Measurements from ENCODE around the gene WDR54. TPM values are rescaled to one million over a fixed set of nuclear protein-coding genes. Genes with fewer than 3 reads are reported as not detected.
"Not testable (repeated sequence)": the region's sequence is repeated elsewhere in the genome, so short reads cannot be mapped to it uniquely, and the experiment has no call there.

Gene WDR54
- total and polyA plus RNA-seq, 7 donors: 0.52 to 2.4 (median 1.5) TPM

DNA sequence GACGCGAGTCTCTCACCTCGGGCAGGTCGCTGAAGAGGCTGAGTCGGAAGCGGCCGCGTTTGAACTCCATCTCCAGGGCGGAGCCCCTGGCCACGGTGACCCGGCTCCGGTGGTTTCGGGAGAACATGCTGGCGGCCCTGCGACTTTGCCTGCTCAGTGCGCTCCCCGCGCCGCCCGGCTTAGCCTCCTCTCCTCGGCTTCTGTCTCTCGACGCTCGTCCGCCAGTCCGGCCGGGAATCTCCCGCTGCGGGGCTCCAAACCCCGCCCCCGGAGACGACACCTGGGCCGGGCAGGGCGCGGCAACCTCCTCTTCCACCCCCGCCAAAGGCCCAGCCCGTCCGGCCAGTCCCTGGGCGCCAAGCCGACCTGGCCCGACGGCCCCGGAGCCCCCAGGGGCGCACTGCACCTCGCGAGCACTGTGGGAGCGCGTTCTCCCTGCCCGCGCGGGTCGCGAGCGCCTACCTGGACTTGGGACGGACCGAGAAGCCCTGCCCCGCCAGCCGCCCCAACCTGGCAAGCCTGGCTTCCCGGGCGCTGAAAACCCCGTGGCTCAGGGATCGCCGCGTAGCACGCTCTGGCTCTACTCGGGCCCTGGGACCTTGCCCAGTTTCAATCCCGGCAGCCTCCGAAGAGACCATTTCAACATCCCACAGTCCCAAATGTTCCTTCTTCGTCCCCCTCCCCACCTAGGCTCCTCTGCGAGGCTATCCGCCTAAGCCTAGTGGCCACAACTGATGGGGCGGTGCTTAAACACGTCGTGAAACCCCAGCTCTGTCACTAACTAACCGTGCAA lies 20.4 kb downstream of the WDR54 start, which contains the start of gene RTKN:
Gene RTKN (minus strand): TSS at position 248 of the 793 bp plus-strand sequence. CDS start 121 bp downstream, at position 127.
- Histone ChIP-seq H3K27ac (peak within 1 kb of the TSS; percentile 70), H3K9me3 (no peaks in the 10 kb centered on the region), H3K4me3 (peak within 1 kb of the TSS; percentile 64), H3K4me1 (no peaks in the 10 kb centered on the region), H3K36me3 (ENCODE audit: insufficient read depth in 1 of 2, low read depth in 1 of 2) (no peaks in the 10 kb centered on the region), H3K27me3 (ENCODE audit: insufficient read depth in 3 of 3, low read length in 2 of 3) (peaks cover 0 to 27% (median 15%) of the 10 kb centered on the region in 3 donors)
- peak in 1 of 2 donors; percentile 47 for DNase-seq
- TF ChIP-seq, protein P1, sequence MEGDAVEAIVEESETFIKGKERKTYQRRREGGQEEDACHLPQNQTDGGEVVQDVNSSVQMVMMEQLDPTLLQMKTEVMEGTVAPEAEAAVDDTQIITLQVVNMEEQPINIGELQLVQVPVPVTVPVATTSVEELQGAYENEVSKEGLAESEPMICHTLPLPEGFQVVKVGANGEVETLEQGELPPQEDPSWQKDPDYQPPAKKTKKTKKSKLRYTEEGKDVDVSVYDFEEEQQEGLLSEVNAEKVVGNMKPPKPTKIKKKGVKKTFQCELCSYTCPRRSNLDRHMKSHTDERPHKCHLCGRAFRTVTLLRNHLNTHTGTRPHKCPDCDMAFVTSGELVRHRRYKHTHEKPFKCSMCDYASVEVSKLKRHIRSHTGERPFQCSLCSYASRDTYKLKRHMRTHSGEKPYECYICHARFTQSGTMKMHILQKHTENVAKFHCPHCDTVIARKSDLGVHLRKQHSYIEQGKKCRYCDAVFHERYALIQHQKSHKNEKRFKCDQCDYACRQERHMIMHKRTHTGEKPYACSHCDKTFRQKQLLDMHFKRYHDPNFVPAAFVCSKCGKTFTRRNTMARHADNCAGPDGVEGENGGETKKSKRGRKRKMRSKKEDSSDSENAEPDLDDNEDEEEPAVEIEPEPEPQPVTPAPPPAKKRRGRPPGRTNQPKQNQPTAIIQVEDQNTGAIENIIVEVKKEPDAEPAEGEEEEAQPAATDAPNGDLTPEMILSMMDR (IDR thresholded peaks at IDR 0.05): no peak
- peak in 2 of 4 donors; percentile 17 to 28 for ATAC-seq
- intact Hi-C loops (cut with DNase I): no loop called here
- 13 to 28% (median 25%) methylated on average over 55 to 75 of the region's 75 CpGs for WGBS, 3 donors

DNA sequence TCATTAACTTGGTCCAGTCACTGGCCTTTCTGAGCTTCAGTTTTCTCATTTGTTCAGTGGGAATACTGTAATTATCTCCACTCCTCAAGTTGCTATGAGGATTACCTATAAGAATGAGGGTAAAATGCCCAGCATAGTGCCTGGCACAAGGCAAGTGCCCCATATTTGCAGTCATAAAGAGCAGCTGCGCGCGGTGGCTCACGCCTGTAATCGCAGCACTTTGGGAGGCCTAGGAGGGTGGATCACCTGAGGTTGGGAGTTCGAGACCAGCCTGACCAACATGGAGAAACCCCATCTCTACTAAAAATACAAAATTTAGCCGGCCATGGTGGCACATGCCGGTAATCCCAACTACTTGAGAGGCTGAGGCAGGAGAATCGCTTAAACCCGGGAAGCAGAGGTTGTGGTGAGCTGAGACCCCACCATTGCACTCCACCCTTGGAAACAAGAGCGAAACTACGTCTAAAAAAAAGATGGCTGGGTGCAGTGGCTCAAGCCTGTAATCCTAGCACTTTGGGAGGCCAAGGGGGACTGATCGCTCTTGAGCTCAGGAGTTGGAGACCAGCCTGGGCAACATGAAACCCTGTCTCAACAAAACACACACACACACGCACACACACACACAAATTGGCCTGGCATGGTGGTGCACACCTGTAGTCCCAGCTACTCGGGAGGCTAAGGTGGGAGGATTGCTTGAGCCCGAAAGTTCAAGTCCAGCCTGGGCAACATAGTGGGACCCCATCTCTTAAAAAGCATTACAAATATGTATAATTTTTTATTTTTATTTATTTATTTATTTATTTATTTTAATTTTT lies 21.2 kb downstream of the WDR54 start:
- H3K36me3 ChIP-seq (ENCODE audit: insufficient read depth in 1 of 2, low read depth in 1 of 2); intact Hi-C loops (cut with DNase I); H3K27ac ChIP-seq; H3K4me1 ChIP-seq; ATAC-seq; DNase-seq; H3K9me3 ChIP-seq: not testable (repeated sequence)
- 92 to 94% (median 93%) methylated on average over 16 of the region's 16 CpGs for WGBS, 3 donors
- Histone ChIP-seq H3K27me3 (ENCODE audit: insufficient read depth in 3 of 3, low read length in 2 of 3) (peaks cover 0 to 27% (median 15%) of the 10 kb centered on the region in 3 donors), H3K4me3 (peak overlapping the region; percentile 64)

DNA sequence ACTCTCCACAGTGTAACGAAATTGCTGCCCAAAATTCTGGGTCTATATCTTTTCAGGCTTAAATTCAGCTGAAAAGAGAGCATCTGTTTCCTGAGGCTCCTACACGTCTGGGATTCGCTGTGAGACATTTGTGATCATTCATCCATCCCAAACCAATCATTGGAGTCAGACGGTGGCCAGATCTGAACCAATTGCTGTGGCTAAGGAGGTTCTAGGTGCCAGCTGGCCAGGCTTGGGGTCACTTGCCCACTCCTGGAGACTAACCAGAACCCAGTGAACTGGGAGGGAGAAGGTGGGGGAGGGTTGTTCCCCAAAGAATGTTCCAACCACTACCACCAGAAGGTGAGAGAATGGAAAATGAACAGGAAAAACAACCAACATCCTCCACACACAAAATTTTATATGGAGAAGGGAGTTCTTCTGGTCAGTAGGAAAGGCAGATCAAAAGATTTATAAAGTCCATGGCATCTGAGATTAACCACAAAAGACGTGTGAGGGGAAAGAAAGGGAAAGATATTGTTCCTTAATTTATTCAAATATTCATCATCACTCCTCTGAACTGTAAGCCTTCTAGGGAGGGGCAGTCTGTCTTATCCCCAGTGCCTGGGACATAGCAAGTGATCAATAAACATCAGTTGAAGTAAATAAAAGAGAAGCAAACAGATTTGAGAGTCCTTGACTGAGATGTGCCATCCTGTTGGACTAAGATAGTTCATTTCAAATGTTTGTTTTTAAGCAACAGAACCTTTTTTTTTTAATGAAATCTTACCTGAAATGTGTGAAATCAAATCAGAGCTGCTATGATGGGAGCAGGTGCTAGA lies 23.2 kb downstream of the WDR54 start:
- 24 to 32% (median 27%) methylated on average over 5 of the region's 5 CpGs for WGBS, 3 donors
- Histone ChIP-seq H3K9me3 (no peaks in the 10 kb centered on the region), H3K4me1 (no peaks in the 10 kb centered on the region), H3K27me3 (ENCODE audit: insufficient read depth in 3 of 3, low read length in 2 of 3) (peaks cover 0 to 27% (median 15%) of the 10 kb centered on the region in 3 donors), H3K4me3 (no peak overlapping the region), H3K36me3 (ENCODE audit: insufficient read depth in 1 of 2, low read depth in 1 of 2) (no peaks in the 10 kb centered on the region), H3K27ac (no peak overlapping the region)
- ATAC-seq (no peak), DNase-seq (no peak)
- intact Hi-C loops (cut with DNase I): no loop called here
- TF ChIP-seq, protein P1 (IDR thresholded peaks at IDR 0.05): no peak

DNA sequence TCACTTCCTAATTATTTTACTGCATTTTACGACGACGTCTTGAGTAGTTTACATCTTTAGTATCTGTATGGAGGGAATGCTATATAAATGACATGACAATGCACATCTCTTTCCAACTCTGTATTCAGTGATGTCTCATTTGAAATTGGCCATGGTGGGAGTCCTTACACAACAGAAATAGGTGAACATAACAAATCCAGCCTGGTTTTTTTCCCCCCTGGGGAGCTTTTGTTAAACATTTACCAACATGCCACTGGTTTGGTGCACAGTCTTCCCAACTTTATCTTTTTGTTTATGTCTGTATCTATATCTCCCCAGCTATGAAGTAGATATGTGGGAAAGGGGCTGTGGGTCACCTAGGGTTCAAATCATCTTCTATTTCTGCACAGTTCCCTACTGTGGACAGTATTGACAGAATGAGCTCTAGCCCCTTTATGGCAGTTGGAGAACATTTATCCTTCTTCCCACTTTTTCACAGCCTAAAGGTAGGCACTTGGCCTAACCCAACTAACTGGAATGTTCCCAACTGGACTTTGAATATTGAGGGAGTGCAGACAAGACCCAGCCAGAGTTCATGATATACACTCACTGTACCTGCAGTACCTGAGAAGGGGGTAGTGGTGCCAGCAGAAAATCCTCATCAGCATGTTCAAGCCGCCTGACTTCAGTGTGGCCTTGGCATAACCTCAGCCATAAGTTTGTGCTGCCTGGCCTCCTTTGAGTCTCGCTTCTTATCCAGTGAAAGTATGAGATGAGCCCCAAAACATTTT lies 25.9 kb downstream of the WDR54 start:
- Histone ChIP-seq H3K27me3 (ENCODE audit: insufficient read depth in 3 of 3, low read length in 2 of 3) (peaks cover 0 to 13% (median 4%) of the 10 kb centered on the region in 3 donors), H3K9me3 (no peaks in the 10 kb centered on the region), H3K36me3 (ENCODE audit: insufficient read depth in 1 of 2, low read depth in 1 of 2) (no peaks in the 10 kb centered on the region), H3K27ac (no peak overlapping the region), H3K4me1 (no peaks in the 10 kb centered on the region), H3K4me3 (no peak overlapping the region)
- TF ChIP-seq, protein P1 (IDR thresholded peaks at IDR 0.05): no peak
- DNase-seq (no peak), ATAC-seq (no peak)
- intact Hi-C loops (cut with DNase I): no loop called here
- 89 to 91% (median 90%) methylated on average over 5 of the region's 5 CpGs for WGBS, 3 donors
